ENCODE data around the gene CYP17A1.
"Not testable (repeated sequence)": the region's sequence is repeated elsewhere in the genome, so short reads cannot be mapped to it uniquely, and the experiment has no call there.

Gene CYP17A1

DNA sequence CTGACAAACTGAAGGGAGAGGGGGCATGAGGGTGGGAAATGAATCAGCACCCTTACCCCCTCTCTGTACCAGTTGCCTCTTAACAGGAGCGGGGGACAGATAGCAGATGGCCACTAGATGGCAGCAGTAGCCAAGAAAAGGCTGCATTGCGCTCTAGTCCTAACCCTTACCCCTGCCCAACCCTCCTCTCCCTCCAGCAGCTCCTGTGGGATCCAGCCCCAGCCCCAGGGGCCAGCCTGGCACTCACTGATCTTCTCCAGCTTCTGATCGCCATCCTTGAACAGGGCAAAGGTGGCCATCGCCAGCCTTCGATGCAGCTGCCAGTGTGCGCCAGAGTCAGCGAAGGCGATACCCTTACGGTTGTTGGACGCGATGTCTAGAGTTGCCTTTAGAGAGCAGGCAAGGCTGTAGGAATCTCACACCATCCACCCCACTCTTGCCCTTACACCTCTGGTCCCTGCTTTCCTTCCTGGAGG, 2.2 kb downstream of the CYP17A1 start:
- no peak for DNase-seq

DNA sequence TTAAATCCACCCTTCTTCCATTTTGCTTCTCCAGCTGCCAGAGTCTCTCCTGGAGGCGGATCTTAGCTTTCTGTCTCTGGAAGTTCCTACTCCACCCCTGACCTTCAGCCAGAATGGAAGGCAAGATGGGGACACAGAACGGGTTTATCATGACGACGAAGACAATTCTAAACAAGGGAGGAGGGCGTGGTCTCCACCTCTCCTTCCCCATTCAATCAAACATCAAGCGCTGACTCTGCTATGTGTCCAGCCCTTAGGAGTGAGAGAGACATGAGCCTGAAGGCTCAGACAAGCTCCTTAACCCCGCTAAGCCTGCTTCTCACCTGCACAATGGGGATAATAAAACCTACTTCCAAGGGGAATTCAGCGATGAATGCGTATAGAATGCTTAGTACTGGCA, 3.1 kb downstream of the CYP17A1 start:
- DNase-seq: no peak

DNA sequence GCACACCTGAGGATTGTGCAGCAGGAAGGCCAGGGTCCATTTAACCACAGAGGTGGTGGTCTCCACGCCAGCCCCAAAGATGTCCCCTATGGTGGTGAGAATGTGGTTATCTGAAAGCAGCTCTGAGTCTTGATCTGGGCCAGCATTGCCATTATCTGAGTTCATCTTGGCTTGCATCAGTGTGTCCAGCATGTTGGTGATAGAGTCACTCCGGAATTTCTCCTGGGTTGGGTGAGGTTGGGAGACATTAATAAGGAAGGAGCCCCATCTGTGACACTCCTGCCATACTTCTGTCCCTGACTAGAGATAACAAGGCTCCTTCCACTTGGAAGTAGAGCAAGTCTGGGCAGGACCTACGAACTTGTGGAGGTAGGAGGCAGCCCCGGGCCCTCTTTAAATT, 4.2 kb downstream of the CYP17A1 start:
- DNase-seq: no peak

DNA sequence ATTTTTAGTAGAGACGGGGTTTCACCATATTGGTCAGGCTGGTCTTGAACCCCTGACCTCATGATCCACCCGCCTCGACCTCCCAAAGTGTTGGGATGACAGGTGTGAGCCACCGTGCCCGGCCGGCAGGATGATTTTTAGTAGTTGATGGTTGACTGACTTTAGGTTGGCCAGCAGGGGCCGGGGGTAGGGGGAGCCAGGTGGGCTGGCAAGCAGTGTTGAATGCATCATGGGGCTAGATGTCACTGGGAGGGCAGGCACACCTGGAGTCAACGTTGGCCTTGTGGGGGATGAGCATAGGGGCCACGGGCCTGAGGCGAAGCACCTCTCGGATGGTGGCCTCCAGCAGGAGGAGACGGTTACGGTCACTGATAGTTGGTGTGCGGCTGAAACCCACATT, 5.0 kb downstream of the CYP17A1 start:
- DNase-seq: no peak

DNA sequence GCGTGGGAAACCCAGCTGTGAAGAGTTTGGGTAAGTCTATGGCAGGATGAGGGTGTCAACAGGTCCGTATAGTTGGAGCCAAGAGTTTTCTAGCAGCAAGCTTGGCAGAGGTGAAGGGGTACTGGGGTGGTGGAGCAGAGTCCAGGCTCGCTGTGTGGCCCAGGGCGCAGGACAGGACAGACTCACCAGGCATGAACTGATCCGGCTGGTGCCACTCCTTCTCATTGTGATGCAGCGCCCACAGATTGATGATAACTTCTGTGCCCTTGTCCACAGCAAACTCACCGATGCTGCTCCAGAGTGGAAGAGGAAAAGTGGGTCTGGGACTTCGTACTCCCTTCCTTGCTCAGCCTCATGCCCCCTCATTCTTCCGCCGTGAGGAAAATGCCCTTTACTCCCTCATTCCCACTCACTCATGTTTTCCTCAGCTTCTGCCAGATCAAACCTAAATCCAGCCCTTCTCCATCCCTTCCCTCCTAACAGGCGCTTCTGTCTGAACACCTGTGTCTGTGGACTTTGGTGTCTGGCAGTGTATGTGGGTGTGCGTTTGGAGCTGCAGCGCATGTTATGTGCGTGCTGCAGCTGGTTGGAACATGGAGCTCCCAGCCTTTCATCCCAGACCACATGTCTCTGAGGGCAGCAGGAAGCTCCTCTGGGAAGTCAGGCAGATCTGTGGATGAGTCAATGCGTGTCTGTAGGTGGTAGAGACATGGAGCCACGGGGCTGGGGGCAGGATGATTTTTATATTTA, 5.7 kb downstream of the CYP17A1 start:
- DNase-seq: no peak

DNA sequence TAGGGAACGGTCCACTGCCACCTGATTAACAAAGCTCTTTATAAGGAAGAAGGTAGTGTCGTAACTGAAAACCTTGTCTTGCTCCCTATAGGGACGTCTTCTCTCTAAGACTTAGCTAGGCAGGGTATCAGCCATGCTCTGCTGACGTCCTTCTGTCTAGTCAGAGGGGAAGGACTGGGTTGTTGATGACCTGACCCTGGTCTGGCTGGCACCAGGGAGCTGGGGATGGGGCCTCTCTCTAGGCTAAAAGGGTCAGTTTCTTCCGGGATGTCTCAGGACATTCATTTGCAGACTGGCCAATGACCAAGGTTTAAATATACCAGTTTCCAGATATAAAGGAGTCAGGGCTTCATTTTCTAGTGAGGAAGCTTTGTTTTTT, 9.6 kb downstream of the CYP17A1 start:
- DNase-seq: no peak

DNA sequence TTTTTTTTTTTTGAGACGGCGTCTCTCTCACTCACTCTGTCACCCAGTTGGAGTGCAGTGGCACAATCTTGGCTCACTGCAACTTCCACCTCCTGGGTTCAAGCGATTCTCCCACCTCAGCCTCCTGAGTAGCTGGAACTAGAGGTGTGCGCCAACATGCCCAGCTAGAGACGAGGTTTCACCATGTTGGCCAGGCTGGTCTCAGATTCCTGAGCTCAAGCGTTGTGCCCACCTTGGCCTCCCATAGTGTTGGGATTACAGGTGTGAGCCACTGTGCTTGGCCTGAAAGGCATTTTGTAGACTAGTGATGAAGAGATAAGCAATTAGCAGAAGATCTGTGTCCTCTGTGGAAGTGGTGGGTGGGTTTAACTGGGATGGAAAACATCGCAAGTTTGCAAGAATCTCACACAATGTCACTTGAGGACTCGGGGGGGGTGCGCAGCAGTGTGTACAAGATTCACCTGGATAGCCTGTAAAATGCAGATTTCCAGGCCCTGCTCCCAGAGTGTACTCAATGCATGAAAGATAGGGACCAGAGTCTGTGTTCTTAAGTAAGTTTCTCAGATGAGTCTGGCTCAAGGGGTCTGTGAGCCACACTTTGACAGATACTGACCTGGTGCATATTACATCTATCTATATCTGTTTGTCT, 10.9 kb downstream of the CYP17A1 start:
- DNase-seq: no peak

DNA sequence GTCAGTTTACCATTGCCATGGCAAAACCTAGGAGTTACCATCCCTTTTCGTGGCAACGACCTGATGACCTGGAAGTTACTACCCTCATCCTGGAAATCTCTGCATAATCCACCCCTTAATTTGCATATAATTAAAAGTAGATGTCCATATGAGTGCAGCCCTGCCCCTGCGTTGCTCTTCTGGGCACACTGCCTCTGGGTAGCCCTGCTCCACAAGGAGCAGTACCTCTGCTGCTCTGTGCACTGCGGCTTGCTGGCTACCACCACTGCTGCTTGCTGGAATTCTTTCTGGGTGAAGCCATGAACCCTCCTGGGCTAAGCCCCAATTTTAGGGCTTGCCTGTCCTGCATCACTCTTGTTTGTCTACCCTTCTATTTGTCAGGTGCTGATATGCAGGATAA, 12.5 kb downstream of the CYP17A1 start:
- no peak for DNase-seq

DNA sequence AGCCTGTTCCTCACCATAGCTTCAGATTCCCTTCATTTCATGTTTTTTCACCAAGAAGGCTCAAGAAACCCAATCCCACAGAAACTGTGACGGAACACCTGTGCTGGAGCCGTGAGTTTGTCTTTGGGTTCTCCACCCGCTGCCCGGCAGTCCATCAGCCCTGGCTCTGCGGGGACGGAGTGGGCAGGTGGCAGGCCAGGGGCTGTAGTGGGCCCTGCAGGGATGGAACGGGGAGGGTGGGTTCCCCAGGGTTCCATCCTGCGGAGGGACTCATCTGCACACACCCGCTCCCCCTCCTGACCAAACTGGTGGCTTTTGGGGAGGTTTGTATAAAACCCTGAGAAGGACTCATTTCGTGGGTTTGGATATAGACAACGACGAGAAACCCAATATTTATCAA, 15.0 kb downstream of the CYP17A1 start:
- no peak for DNase-seq

DNA sequence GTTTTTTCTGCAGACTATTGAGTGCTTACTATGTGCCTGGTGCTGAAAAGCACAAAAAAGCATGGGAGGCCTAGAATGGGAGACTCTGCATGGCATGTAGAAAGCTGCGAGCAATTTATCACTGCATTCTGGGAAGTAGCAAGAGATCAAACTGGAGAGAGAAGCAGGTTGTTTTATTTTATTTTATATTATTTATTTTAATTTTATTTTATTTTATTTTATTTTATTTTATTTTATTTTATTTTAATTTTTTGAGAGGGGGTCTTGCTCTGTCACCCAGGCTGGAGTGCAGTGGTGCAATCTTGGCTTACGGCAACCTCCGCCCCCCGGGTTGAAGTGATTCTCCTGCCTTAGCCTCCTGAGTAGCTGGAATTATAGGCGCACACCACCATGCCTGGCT, 17.2 kb downstream of the CYP17A1 start:
- DNase-seq: not testable (repeated sequence)

DNA sequence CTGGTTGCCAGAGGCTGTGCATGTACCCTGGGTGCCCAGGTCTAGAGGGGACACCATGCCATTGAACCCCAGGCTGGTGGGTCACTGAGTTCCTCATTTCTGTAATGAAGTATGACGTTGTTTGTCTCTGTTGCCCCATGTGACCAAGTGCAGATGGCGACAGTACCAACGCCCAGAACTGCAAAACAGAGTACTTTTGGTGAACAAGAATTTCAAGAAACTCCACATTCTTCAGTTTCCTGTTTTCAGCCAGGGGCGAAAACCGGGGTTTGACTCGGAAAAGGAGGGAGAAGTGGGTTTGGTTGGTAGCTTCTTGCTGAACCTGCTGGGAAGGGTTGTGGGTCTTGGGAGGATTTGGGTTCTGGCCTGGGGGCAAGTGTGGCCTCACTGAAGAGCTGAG, 18.2 kb downstream of the CYP17A1 start:
- no peak for DNase-seq

DNA sequence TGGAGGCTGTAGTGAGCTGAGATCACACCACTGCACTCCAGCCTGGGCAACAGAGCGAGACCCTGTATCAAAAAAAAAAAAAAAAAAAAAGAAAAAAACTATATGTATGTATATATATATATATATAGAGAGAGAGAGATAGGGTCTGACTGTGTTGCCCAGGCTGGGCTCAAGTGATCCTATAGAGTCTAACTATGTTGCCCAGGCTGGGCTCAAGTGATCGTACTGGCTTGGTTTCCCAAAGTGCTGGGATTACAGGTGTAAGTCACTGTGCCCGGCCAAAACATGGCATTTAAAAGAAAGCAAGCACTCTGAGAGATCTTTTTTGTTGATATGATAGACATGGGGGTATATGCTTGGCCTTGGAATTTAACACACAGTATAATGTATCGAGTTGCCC, 20.0 kb downstream of the CYP17A1 start:
- no peak for DNase-seq

DNA sequence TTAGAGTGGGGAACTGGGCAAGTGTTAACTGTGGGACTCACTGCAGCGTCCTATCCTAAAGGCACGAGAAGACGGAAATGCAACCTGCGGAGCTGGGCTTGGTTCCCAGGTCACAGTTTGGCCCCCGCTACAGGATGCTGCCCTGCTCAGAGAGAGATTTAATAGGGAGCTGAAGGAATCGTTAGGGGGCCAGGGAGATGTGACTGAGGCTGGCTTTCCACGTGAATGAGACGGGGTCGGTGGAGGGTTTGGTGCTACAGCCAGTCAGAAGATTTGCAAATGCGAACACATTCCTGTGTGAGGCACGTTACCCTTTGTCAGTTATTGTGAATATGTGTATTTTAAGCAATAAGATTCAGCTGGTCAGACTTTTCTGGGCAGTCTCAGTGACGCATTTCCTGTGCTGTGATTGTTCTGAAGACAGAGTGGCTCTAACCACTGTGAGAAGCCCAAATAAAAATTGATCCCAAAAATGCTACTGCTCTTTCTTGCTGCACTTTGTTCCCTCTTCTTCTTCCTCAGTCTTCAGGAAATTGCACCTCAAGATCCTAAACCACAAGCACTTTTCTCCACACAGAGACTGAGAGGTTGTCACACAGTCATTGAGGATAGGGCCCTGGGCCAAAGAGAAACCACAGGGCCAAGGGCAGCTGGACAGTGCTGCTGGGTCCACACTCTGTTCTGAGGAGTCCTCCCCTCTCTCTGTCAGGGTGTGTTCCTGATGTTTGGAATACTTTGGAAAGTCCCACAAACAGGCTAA, 21.2 kb downstream of the CYP17A1 start:
- no peak for DNase-seq

DNA sequence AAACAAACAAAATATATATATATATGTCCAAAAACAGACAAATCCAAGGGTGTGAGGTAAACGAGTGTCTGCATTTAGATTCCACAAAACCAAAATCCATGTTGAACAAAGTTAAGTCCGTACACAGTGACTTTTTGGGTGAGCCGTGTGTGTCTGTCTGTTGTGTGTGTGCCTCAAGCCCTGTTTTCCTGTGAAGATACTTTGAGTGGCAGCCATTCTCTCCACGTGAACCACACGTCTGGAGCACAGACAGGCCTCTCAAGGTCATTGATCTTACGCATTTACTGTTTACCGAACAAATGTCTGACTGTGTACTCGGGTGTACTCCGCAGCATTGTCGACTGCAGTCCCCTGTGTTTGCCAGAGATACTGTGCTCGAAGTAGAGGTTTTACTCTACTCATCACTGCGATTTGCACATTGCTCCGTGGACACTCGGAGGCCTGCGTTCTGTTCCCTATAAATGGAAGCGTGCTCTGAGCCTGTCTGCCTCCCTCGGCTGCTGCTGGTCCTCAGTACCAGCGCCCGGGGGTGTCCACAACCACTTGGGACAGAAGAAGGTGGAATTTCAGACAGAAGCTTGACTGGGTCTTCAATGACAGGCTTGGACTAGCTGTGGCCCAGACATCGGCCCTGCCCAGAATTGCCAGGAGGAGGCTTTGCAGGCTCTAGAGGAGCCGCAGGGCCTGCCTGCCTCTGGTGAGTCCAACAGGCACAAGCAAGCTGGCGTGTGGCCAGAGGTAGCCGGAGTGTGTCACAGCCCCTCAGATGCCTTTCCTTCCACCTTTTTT, 22.1 kb downstream of the CYP17A1 start:
- DNase-seq: no peak

DNA sequence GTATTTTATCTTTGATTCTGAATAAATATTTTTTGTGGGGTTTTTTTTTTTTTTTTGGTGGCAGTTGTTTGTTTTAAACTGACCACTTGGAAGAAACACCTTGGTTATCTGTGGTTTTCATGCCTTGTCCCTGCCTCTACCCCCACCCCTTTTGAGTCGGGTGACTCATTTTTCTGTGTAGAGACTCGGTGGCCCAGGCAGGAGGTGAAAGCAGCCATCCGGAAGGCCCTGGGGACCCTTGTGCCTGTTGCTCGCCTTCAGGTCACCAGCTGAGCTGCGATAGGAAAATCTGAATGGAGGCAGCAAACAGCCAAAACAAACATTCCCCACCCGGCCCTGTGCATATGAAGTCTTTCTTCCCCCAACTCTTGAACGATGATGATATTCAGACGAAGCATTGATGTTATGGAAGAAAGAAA, 22.8 kb downstream of the CYP17A1 start:
- no peak for DNase-seq

DNA sequence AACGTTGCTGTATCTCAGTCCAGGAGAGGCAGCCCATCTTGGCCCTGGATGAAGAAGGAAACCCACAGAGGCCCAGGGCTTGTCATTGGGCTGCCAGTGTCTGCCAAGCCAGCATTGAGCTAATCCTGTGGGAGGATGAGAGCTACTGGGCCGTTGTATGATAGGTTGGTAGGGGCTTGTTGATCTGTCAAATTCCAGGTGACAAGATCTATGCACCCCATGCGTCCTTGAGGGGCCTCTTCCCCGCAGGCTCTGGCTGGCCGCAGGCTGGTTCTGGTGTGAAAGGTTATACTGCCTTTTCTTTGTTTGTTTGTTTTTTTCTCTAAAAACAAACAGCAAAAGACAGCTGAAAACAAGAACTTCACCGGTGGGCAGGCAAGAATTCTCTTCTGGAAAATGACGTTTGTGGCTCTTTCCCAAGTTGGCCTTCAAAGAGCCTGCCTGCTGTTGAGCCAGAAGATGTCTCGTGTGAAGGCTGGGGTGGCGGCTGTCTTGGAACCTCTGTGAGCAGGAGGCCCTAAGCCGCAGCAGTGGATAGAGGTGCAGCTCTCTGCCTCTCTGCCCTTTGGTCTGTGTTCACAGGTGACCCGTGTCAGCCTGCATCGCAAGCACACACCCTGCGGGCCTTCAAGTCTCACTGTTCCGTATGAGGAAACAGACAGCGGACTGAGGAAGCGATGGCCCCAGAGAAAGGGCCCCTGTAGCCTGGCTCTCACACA, 23.3 kb downstream of the CYP17A1 start:
- no peak for DNase-seq

DNA sequence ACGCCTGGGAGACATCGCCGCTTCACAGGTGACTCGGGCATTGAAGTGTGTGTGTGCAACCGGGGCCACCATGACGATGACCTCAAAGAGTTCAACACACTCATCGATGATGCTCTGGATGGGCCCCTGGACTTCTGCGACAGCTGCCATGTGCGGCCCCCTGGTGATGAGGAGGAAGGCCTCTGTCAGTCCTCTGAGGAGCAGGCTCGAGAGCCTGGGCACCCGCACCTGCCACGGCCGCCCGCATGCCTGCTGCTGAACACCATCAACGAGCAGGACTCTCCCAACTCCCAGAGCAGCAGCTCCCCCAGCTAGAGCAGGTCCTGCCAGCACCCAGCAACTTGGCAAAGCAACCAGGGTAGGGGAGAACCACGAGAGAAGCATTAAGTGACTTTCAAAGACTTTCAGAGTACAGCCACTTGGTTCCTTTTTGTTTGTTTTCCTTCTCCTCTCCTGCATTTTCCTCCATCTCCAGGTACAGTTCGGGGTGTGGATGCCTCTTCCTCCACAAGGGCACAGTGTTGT, 24.1 kb downstream of the CYP17A1 start:
- DNase-seq: no peak

DNA sequence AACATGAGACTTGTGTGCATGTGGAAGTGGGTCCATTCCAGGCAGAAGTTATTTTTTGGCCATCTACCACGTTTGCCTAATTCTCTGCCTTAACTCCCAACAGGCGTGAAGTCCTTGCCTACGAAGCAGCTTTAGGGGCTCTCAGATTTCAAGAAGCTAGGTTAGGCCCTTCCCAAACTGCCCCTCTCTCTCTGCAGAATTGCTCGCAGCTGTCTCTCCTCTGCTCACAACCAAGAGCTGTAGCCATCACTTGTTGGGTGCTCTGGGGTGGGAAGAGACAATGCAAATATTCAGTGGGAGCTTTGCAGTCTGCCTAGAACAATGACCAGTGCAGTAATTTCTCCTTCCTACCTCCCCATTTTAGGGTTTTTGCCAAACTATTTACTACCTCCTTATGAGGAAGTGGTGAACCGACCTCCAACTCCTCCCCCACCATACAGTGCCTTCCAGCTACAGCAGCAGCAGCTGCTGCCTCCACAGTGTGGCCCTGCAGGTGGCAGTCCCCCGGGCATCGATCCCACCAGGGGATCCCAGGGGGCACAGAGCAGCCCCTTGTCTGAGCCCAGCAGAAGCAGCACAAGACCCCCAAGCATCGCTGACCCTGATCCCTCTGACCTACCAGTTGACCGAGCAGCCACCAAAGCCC, 24.9 kb downstream of the CYP17A1 start:
- no peak for DNase-seq

DNA sequence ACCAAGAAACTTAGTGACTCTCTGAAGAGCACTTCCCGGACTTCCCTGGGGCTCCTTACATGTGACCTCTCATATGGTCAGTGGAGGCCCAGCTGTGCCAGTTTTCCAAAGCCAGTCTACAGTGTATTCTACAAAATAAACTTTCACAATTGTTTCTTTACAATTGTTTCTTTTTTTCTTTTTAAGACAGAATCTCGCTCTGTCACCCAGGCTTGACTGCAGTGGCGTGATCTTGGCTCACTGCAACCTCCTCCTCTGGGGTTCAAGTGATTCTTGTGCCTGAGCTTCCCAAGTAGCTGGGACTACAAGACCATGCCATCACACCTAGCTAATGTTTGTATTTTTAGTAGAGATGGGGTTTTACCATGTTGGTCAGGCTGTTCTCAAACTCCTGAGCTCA, 25.9 kb downstream of the CYP17A1 start:
- no peak for DNase-seq

DNA sequence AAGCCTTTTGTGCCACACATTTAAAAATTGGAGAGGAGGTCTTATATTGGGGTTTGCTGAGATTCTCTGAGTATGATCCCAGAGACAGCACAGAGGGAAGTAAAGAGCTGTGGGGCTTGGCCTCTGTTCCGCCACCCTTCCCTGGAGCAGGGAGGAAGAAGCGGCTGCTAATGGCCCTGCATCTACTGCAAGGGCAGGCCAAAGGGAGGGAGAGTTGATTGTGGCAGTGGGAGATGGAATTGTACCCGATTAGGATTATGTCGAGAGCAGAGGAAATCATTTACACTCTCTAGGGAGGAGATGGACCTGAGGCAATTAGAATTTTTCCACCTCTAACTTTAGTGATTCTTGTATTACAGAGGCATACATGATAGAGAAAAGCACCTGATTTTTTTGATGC, 28.8 kb downstream of the CYP17A1 start:
- DNase-seq: no peak

DNA sequence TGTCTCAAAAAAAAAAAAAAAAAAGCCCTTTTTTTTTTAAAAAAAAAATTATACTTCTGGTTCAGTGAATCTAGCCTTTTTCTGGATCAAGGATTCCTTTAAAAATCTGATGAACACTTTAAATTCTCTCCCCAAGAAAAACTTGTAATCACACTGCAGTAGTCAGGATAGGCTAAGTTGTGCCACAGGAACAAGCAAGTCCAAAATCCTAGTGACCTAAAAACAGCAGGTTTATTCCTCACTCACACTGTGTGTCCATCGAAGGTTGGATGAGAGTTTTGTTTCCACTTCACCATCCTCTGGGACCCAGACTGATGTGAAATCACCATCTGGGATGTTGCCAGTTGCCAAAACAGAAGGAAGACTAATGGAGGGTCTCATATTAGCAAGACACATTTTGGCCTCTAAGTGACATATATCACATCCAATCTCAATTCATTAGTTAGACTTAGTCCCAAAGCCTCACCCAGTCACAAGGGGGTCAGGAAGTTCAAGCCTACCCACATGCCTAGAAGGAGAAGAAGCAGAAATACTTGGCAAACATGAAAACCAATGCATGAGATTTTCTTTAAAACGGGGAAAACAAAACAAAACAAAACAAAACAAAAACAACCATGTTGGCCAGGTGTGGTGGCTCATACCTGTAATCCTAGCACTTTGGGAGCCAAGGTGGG, 32.7 kb downstream of the CYP17A1 start:
- DNase-seq: no peak

Data from GOT3 (cell line).